Immature natural killer cell (primary cell): ENCODE measurements around the gene SFRP2. TPM values are rescaled to one million over a fixed set of nuclear protein-coding genes. Genes with fewer than 3 reads are reported as not detected.

Source experiments
- DNase-seq, 3 donors: peaks; one replicate each; pipeline ENCODE4 v3.0.0; 2022; ENCODE audit warnings: mixed read lengths in 1 of 3
- H3K27ac Mint-ChIP-seq, 6 donors: one replicate each; pipeline ENCODE4 v1.8.0; 2020; ENCODE audit warnings: mixed read lengths in 6 of 6, mild to moderate bottlenecking in 5 of 6, inconsistent platforms in 4 of 6, moderate library complexity in 3 of 6
- H3K27me3 Mint-ChIP-seq, 3 donors: one replicate each; pipeline ENCODE4 v1.8.0; 2020 to 2021; ENCODE audit warnings: low read depth in 3 of 3, mild to moderate bottlenecking in 3 of 3, mixed read lengths in 3 of 3, moderate library complexity in 3 of 3, inconsistent platforms in 1 of 3
- H3K36me3 Mint-ChIP-seq, 3 donors: one replicate each; pipeline ENCODE4 v1.8.0; 2020; ENCODE audit warnings: mixed read lengths in 3 of 3, inconsistent platforms in 2 of 3, mild to moderate bottlenecking in 2 of 3
- H3K4me1 Mint-ChIP-seq, 2 donors: one replicate each; pipeline ENCODE4 v1.8.0; 2020; ENCODE audit warnings: inconsistent platforms in 2 of 2, mild to moderate bottlenecking in 2 of 2, mixed read lengths in 2 of 2, moderate library complexity in 1 of 2
- H3K4me3 Mint-ChIP-seq, 5 donors: one replicate each; pipeline ENCODE4 v1.8.0; 2020; ENCODE audit warnings: mild to moderate bottlenecking in 5 of 5, mixed read lengths in 5 of 5, inconsistent platforms in 3 of 5, moderate library complexity in 3 of 5
- H3K9me3 Mint-ChIP-seq, 6 donors: one replicate each; pipeline ENCODE4 v1.8.0; 2020; ENCODE audit warnings: mild to moderate bottlenecking in 6 of 6, mixed read lengths in 6 of 6, inconsistent platforms in 4 of 6, moderate library complexity in 3 of 6
- polyA plus RNA-seq, 3 donors: library from polyadenylated mRNA; unstranded; fragments of 300-500 nt; fragmentation: Illumina TruSeq; gene quantifications; one replicate each; pipeline ENCODE4 v1.2.3, GENCODE V29; 2021

The SFRP2 gene
- polyA plus RNA-seq, 3 donors from 2014 or later = not detected

DNA sequence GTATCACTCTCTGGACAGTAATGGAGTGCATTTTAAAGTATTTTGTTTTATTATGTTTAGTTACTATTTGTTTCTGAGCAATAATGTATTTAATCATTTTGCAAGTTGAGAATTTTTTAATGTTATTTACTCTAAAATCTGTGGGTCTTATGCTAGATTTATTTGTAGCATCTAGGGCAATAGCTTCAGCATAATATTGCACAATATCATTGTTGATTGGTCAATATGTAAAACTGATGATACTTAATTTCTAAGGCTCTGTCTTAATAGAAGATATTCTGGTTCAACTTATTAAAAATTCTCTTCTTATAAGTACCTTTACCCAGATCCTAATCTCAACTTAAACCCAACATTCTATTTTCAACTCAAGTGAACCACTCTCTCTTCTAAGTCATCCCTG is 11.5 kb downstream of the SFRP2 start:
- H3K9me3 Mint-ChIP-seq = peaks cover 0 to 5% (median 0%) of the 10 kb centered on the region in 6 donors
- peaks cover 0 to 3% (median 0%) of the 10 kb centered on the region in 3 donors for H3K36me3 Mint-ChIP-seq
- H3K27me3 Mint-ChIP-seq = peaks cover 3 to 18% (median 3%) of the 10 kb centered on the region in 3 donors
- DNase-seq = no peak
- no peak overlapping the region for H3K27ac Mint-ChIP-seq
- no peak overlapping the region for H3K4me3 Mint-ChIP-seq
- H3K4me1 Mint-ChIP-seq = no peaks in the 10 kb centered on the region

DNA sequence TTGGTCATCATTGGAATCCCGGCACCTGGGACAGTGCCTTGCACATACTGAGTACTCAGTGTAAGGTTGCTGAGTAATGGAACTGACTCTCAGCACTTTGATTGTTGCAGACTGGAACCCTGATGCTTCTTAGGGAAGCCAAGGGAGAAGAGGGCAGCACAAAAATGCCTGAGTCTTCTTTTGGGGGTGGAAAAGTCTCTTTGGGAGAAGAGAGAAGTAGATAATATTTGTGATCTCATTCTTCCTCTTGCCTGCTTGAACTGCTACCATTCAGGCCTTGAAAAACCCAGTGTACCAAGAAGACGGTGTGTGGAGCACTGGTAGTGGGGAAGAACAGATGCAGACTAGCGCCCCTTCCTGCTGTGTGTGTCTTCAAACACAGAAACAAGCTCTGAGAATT is 12.3 kb downstream of the SFRP2 start:
- peaks cover 3 to 19% (median 4%) of the 10 kb centered on the region in 3 donors for H3K27me3 Mint-ChIP-seq
- H3K27ac Mint-ChIP-seq = no peak overlapping the region
- H3K4me1 Mint-ChIP-seq = no peaks in the 10 kb centered on the region
- peaks cover 0 to 3% (median 0%) of the 10 kb centered on the region in 3 donors for H3K36me3 Mint-ChIP-seq
- H3K9me3 Mint-ChIP-seq = peaks cover 0 to 5% (median 0%) of the 10 kb centered on the region in 6 donors
- H3K4me3 Mint-ChIP-seq = no peak overlapping the region
- DNase-seq = no peak

DNA sequence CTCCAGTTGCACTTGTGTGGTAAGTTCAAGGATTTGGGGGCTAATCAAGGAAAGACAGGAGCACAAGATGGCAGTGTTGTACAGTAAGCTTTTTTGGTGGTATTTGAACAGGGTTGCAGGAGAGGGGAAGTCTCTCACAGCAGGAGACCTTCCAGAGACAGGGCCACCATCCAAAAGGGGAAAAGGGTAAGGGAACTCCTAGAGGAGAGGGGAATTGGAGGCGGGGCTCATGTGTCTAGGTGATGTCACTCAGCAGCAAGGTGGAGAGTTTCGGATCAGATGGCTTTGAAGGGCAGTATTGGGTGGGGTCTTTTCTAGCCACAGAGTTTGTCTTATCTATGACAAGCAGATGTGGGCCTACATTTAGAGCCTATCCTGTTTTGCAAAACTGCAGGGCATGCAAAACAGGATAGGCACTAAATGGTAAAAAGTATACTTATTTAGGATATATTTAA is 15.6 kb downstream of the SFRP2 start:
- H3K27ac Mint-ChIP-seq = peak overlapping the region in 1 of 6 donors; percentile 0
- H3K4me3 Mint-ChIP-seq = no peak overlapping the region
- peaks cover 0 to 3% (median 0%) of the 10 kb centered on the region in 3 donors for H3K36me3 Mint-ChIP-seq
- no peaks in the 10 kb centered on the region for H3K4me1 Mint-ChIP-seq
- H3K9me3 Mint-ChIP-seq = peaks cover 0 to 2% (median 0%) of the 10 kb centered on the region in 6 donors
- no peak for DNase-seq
- peaks cover 1 to 15% (median 6%) of the 10 kb centered on the region in 3 donors for H3K27me3 Mint-ChIP-seq

DNA sequence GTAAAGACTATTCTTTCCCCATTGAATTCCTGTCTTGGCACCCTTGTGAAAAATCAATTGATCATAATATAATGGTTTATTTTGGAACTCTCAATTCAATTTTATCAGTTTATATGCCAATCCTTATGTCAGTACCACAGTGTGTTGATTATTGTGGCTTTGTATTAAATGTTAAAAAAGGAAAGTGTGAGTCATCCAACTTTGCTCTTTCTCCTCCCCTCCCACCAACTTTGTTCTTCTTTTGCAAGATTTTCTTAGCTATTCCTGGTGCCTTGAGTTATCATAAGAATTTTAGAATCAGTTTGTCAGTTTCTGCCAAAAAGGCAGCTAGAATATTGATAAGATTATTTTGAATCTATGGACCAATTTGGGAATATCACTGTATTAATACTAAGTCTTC is 17.8 kb downstream of the SFRP2 start:
- no peak for DNase-seq
- no peak overlapping the region for H3K4me3 Mint-ChIP-seq
- peaks cover 0 to 2% (median 0%) of the 10 kb centered on the region in 6 donors for H3K9me3 Mint-ChIP-seq
- H3K27ac Mint-ChIP-seq = no peak overlapping the region
- H3K27me3 Mint-ChIP-seq = peaks cover 1 to 12% (median 4%) of the 10 kb centered on the region in 3 donors
- H3K4me1 Mint-ChIP-seq = no peaks in the 10 kb centered on the region
- no peaks in the 10 kb centered on the region for H3K36me3 Mint-ChIP-seq

DNA sequence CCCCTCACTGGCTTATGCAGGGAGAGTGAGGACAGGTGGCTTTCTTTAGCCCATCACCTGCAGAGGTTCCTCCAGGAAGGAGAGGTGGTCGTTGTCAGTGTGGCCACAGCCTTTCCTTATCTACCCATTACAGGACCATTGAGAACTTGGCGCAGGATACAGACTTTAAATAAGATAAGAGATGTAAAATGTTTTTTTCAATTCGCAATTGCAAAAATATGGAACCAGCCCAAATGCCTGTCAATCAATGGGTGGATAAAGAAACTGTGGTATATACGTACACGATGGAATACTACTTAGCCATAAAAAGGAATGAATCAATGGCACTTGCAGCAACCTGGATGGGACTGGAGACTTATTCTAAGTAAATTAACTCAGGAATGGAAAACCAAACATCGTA is 22.1 kb downstream of the SFRP2 start:
- Mint-ChIP-seq H3K4me1 (no peaks in the 10 kb centered on the region), H3K9me3 (peaks cover 0 to 5% (median 2%) of the 10 kb centered on the region in 6 donors), H3K27ac (no peak overlapping the region), H3K27me3 (peaks cover 5 to 9% (median 7%) of the 10 kb centered on the region in 3 donors), H3K4me3 (no peak overlapping the region), H3K36me3 (no peaks in the 10 kb centered on the region)
- DNase-seq = no peak

DNA sequence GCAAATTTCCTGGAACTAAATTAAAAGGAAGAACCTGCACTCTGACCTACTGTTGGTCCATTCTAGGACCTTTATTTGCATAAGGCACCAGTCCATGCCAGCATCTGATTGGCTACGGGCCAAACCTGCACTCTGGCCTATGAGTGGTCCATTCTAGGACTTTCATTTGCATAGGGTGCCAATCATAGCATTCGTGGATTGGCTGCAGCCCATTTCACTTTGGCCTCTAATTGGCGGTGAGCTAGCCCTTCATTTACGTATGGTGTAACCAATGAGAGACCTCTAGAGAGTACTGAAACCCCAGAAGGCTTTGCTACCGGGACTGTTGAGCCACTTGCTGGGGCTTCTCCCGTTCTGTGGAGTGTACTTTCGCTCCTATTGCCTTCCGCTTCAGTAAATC is 23.0 kb downstream of the SFRP2 start:
- no peaks in the 10 kb centered on the region for H3K36me3 Mint-ChIP-seq
- H3K27me3 Mint-ChIP-seq = peaks cover 7 to 9% (median 9%) of the 10 kb centered on the region in 3 donors
- H3K4me3 Mint-ChIP-seq = no peak overlapping the region
- H3K9me3 Mint-ChIP-seq = peaks cover 0 to 5% (median 2%) of the 10 kb centered on the region in 6 donors
- no peak overlapping the region for H3K27ac Mint-ChIP-seq
- no peaks in the 10 kb centered on the region for H3K4me1 Mint-ChIP-seq
- DNase-seq = no peak

DNA sequence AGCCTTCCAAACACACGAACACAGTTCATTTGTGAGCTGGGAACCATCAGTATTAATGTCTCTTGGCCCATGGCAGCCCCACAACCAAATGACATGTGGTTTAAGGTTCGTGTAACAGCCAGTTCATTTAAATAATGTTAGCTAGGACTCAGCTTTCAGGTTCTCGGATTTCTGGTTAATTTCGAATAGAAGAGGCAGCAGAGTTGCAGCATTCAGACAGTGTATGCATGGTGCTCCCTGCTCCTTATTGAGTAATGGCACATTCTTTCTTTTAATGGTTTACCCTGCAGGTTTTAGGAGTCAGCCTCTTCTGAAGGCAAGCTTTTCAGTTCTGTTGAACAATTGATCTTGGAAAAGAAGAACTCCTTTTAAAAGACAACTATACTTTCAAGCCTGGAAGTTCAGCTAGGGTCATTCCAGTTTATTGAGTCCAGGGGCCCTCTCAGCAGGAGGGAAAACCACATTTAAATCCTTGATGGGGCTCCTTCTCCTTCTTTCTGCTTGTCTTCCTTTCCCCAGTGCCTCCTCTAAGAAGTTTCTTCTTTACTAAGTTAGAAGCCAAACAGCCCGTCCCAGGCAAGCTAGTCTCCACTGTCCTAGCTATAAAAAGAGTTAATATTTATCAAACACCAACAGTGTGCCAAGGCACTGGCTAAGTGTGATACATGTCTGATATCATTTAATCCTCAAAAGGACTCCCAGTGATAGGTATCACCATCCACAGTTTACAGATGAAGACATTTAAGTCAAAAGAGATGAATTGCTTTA is 24.1 kb downstream of the SFRP2 start:
- Mint-ChIP-seq H3K36me3 (no peaks in the 10 kb centered on the region), H3K27ac (no peak overlapping the region), H3K27me3 (peaks cover 6 to 12% (median 7%) of the 10 kb centered on the region in 3 donors)

DNA sequence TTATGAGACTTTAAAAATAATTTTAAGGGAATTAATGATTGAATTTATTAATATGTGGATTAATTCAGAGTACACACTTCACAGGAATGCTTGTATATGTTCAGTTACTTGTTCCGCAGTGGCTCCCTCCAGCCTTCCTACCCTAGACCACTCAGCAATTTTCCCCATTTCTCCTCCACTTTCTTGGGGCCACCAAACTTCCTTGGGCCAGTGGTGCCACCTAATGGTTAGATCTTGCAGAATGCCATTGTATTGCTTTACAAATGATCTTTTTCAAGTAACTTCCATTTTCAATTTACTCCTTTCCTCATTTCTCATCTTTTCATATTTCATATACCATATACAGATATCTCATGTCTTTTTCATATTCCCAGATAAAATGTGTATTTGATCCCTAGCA is 25.5 kb downstream of the SFRP2 start:
- Mint-ChIP-seq H3K27ac (no peak overlapping the region), H3K36me3 (no peaks in the 10 kb centered on the region), H3K4me3 (no peak overlapping the region), H3K27me3 (peaks cover 9 to 14% (median 11%) of the 10 kb centered on the region in 3 donors), H3K4me1 (peaks cover 0 to 2% of the 10 kb centered on the region in 2 donors), H3K9me3 (peaks cover 0 to 5% (median 2%) of the 10 kb centered on the region in 6 donors)
- no peak for DNase-seq

More for the DNA sequence above, 24.1 kb downstream of the SFRP2 start:
- H3K4me3 Mint-ChIP-seq = no peak overlapping the region
- H3K9me3 Mint-ChIP-seq = peaks cover 0 to 5% (median 2%) of the 10 kb centered on the region in 6 donors
- DNase-seq = no peak
- no peaks in the 10 kb centered on the region for H3K4me1 Mint-ChIP-seq

DNA sequence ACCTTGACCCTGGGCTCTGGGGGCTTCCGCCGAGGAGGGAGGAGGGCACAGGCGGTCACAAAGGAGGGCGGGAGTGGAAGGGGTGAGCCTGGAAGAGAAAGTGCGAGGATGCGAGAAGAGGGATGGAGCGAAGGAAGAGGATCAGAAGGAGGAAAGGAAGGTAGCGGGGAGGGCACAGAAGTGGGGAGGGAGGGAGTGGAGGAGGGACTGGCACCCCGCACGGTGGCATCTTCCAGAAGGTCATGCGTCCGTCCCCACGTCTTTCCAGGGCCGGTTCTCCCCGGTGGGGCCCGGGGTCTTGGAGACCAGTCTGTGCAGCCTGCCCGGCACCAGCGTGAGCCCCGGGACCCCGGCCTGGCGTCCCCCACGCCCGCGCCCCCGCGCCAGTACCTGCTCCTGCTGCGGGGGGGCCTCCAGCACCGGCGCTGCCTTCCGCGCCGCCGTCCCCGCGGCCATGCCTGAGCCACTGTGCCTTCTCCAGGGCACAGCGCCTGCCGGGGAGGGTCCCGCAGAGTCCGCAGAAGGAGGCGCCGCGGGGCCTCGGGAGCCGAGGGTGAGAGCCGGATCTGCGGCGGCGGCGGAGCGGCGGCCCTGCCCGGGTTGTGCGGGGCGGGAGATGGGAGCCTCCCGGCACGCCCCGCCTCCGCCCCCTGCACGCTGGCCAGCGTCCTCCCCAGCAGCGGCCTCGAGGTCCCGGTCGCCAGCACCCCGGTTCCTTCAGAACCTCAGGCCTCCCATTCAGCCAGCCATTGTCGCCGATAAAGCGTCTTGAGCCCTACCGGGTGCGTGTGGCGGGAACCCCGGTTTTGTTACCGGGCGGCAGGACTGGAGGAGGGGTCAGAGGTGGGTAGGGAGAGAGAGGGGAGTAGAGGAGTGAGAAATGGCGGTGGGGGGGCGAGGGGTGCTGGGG is 29.2 kb downstream of the SFRP2 start, which contains the start of gene RNF175:
Gene RNF175, minus strand, starts transcription at position 618 of the 910 bp plus-strand sequence. Its CDS starts 162 bp downstream, at position 456.
- Mint-ChIP-seq H3K27ac (no peak within 1 kb of the TSS), H3K27me3 (peaks cover 14 to 24% (median 15%) of the 10 kb centered on the region in 3 donors), H3K4me3 (peak within 1 kb of the TSS in 4 of 5 donors; percentile 6 to 56 (median 30)), H3K4me1 (peaks cover 0 to 2% of the 10 kb centered on the region in 2 donors), H3K9me3 (peaks cover 0 to 5% (median 2%) of the 10 kb centered on the region in 6 donors), H3K36me3 (no peaks in the 10 kb centered on the region)
- no peak for DNase-seq

DNA sequence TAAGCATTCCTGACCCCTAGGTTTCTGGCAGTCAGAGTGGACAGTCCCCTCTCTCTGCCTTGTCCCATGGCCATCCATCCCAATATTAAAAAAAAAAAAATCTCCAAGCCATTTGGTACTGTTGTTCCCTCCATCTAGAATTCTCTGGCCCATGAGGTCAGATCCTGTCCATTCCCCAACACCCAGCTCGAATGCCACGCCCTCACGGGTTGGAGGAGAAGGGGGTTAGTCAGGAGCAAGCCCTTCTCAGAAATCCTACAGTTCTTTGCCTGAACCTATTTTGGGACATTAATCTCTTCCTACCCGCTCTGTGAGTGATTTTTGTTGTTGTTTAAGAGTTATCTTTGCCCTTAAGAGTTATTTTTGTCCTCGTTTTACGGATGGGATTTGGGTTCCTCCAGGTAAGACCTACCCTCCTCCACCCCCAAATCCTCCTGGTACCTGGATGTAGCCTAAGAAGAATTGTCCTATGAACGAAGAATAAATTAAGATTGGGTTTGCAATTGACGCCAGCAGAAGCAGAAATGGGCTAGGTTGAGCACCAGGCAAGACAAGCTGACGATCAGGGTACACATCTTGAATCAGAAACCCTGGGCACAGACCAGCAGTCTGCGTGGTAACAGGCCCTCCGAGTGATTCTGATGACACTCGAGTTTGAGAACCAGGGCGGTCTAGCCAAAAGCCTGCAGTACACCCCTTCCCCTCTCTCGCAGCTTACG is 30.0 kb downstream of the SFRP2 start:
- Mint-ChIP-seq H3K4me1 (peaks cover 0 to 2% of the 10 kb centered on the region in 2 donors), H3K36me3 (no peaks in the 10 kb centered on the region), H3K4me3 (peak overlapping the region in 4 of 5 donors; percentile 6 to 56 (median 30)), H3K27ac (no peak overlapping the region), H3K9me3 (peaks cover 0 to 5% (median 2%) of the 10 kb centered on the region in 6 donors), H3K27me3 (peaks cover 14 to 27% (median 15%) of the 10 kb centered on the region in 3 donors)
- no peak for DNase-seq

DNA sequence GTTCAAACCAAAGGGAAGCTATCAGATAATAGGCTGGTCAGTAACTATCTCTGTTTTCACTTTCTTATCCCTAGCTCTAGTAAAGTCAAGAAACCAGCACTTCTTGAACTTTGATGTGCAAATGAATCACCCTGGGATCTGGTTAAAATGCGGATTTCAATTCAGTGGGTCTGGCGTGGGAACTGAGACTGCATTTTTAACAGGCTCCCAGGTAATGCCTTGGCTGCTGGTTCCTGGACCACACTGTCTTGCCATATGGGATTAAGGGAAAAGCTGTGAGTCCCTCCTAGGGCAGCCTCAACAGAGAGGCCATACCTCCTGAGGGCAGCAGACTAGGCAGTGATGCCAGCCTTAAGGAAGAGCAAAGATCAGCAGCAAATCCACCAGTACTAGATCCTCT is 30.7 kb downstream of the SFRP2 start:
- H3K4me1 Mint-ChIP-seq = peaks cover 0 to 2% of the 10 kb centered on the region in 2 donors
- peaks cover 10 to 27% (median 11%) of the 10 kb centered on the region in 3 donors for H3K27me3 Mint-ChIP-seq
- H3K27ac Mint-ChIP-seq = no peak overlapping the region
- no peak for DNase-seq
- H3K36me3 Mint-ChIP-seq = no peaks in the 10 kb centered on the region
- peaks cover 0 to 1% (median 0%) of the 10 kb centered on the region in 6 donors for H3K9me3 Mint-ChIP-seq
- no peak overlapping the region for H3K4me3 Mint-ChIP-seq

DNA sequence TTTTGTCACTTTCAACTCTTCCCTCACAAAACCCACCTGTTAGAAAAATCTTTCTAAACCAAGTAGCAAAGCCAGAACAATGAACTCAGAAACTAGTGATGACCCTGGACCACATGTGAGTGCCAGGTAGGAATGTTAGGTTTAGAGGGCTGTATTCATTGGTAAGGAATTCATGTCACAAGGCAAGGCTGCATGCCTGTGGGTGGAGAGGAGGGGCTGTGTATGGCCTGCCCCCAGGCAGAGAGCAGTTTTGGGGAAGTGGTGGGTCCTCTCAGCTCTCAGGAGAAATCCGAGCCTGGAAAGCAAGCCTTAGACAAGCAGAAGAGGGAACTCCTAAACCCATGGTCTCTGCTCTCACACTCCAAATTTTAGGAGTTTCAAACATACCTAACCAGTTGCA is 31.5 kb downstream of the SFRP2 start:
- H3K4me1 Mint-ChIP-seq = peaks cover 0 to 2% of the 10 kb centered on the region in 2 donors
- peaks cover 0 to 1% (median 0%) of the 10 kb centered on the region in 6 donors for H3K9me3 Mint-ChIP-seq
- no peak for DNase-seq
- H3K4me3 Mint-ChIP-seq = no peak overlapping the region
- no peak overlapping the region for H3K27ac Mint-ChIP-seq
- H3K27me3 Mint-ChIP-seq = peaks cover 10 to 27% (median 10%) of the 10 kb centered on the region in 3 donors
- H3K36me3 Mint-ChIP-seq = no peaks in the 10 kb centered on the region

DNA sequence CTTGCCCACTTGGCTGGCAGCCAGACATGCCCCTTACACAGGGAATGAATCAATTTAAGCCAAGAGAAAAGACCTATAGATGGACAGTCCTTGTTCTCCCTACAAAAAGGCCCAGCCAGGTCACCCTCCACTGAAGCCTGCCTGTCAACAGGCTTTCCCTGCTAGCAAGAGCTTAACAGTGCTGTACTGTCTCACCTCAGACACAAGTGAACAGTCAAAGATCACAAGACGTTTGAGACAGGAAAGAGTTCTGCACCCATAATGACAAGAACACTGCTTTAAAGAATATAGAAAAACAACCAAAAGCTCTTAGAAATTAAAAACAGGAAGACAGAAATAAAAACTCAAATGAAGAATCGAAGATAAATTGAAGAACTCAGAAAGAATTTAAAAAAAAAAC is 33.7 kb downstream of the SFRP2 start:
- Mint-ChIP-seq H3K27ac (no peak overlapping the region), H3K4me3 (no peak overlapping the region), H3K9me3 (peaks cover 0 to 1% (median 0%) of the 10 kb centered on the region in 6 donors), H3K36me3 (no peaks in the 10 kb centered on the region), H3K27me3 (peaks cover 6 to 25% (median 9%) of the 10 kb centered on the region in 3 donors), H3K4me1 (peaks cover 0 to 2% of the 10 kb centered on the region in 2 donors)
- DNase-seq = no peak
